ENCODE results near the gene ERP44. TPM values are rescaled to one million over a fixed set of nuclear protein-coding genes. Genes with fewer than 3 reads are reported as not detected.

Gene ERP44
- total RNA-seq, 1 experiment from 2014 or later = 9.4 TPM

- H3K27ac ChIP-seq (ENCODE audit: low read depth, low read length) = no peak overlapping the region
- peaks cover 5 to 11% of the 10 kb centered on the region in 2 experiments; a peak in 2 of 4 replicates for H3K36me3 ChIP-seq (ENCODE audit: control insufficient read depth in 1 of 2, insufficient read depth in 2 of 2, low read length in 2 of 2)
- H3K4me3 ChIP-seq (replicated peaks in 1 of 2; ENCODE audit: low read depth in 1 of 2, low read length in 2 of 2) = no peak overlapping the region
- no peaks in the 10 kb centered on the region for H3K9me3 ChIP-seq (ENCODE audit: control insufficient read depth in 1 of 2, insufficient read depth in 1 of 2, low read depth in 1 of 2, low read length in 2 of 2)
- ChIA-PET POLR2A (no interaction called here), CTCF (no interaction called here), RAD21 (ENCODE audit: low non-redundant PET in 1 of 2, low total read pairs in 2 of 2, uncharacterized antibody in 2 of 2, unreplicated experiment in 2 of 2) (no interaction called here)
- H3K27me3 ChIP-seq (ENCODE audit: insufficient read depth, low read length) = no peaks in the 10 kb centered on the region
- H3K4me1 ChIP-seq (ENCODE audit: control insufficient read depth in 1 of 2, insufficient read depth in 2 of 2, low read length in 2 of 2) = peaks cover 0 to 12% of the 10 kb centered on the region in 2 experiments; a peak in 3 of 4 replicates
- DNase-seq (ENCODE audit: low read depth, low spot score) (no peak), ATAC-seq (no peak)
- H3K9me2 ChIP-seq (ENCODE audit: insufficient read depth) = no peaks in the 10 kb centered on the region
- peaks cover 29% of the 10 kb centered on the region for H3K79me2 ChIP-seq (ENCODE audit: insufficient read depth, low read length)
- TF ChIP-seq CTCF (IDR thresholded peaks at IDR 0.05 in 2 of 3, conservative IDR thresholded peaks at IDR 0.05 in 1 of 3; ENCODE audit: borderline replicate concordance in 1 of 3, insufficient read depth in 1 of 3, low read depth in 2 of 3, low read length in 2 of 3) (no peak), EZH2 (IDR thresholded peaks at IDR 0.05) (no peak), FOSL1 (IDR thresholded peaks at IDR 0.05; ENCODE audit: low read depth) (no peak), ZNF274 (IDR thresholded peaks at IDR 0.05; ENCODE audit: low read depth, low read length) (no peak), CBX3 (IDR thresholded peaks at IDR 0.05; ENCODE audit: low read depth) (no peak), SP1 (IDR thresholded peaks at IDR 0.05; ENCODE audit: low read depth) (no peak), ELF1 (IDR thresholded peaks at IDR 0.05; ENCODE audit: borderline replicate concordance, low read depth) (no peak), RAD21 (IDR thresholded peaks at IDR 0.05; ENCODE audit: low read depth) (no peak), EZH2phosphoT487 (IDR thresholded peaks at IDR 0.05; ENCODE audit: borderline replicate concordance) (no peak), POLR2AphosphoS5 (IDR thresholded peaks at IDR 0.05; ENCODE audit: low read depth, low read length) (no peak), EGR1 (IDR thresholded peaks at IDR 0.05; ENCODE audit: low read depth) (no peak), ATF3 (IDR thresholded peaks at IDR 0.05) (no peak), TCF7L2 (IDR thresholded peaks at IDR 0.05; ENCODE audit: borderline replicate concordance, extremely low read depth, insufficient read depth, insufficient read length) (no peak)
- no TSS peak for BruUV-seq (replicated peaks)
- peaks cover 6% of the 10 kb centered on the region; the same call in 1 of the 2 replicates for H4K20me1 ChIP-seq (ENCODE audit: insufficient read depth)
- no peak overlapping the region for H3K9ac ChIP-seq (ENCODE audit: low read length)
- no peak overlapping the region for H3K4me2 ChIP-seq (ENCODE audit: low read length)
- H2AFZ ChIP-seq (ENCODE audit: low read depth, low read length, poor library complexity, severe bottlenecking) = no peak overlapping the region
- intact Hi-C loops (cut with micrococcal nuclease) = no loop called here
These were observed 2.8 kb upstream of the ERP44 start for GRCh38 chr9:100101608-100102007.

All from HCT116 (cell line).